ENCODE measurements around the gene TMEM131L. TPM values are rescaled to one million over a fixed set of nuclear protein-coding genes. Genes with fewer than 3 reads are reported as not detected.
"Not testable (repeated sequence)": the region's sequence is repeated elsewhere in the genome, so short reads cannot be mapped to it uniquely, and the experiment has no call there.

The TMEM131L gene
- total RNA-seq, 3 donors from 2014 or later = 18.7 to 22.0 (median 19.5) TPM

DNA sequence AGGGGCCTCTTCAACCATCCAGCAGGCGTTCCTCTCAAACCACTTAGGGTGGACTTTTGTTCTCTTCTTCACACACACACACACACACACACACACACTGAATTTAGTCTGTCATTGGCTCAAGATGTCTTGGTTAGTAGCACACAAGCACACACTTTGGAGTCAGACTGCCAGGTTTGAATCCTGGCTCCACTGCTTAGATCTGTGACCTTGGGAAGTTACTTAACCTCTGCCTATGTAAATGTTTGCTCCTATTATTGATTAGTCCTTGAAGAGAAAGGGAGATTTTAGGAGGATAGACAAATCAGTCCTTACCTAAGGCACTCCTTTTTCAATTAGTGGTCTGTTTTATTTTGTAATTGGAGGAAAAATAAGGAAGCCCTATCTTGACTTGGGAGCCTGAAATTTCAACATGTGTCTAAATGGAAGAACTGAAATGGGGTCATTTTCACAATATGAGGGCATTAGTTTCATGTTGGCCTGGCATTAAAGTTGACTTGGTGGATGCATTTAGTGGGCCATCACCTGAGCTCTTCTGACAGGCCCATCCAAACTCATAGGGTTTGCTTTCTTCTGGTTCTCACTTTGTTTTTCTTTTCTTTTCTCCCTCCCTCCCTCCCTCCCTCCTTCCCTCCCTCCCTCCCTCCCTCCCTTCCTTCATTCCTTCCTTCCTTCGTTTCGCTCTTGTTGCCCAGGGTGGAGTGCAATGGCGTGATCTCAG, 13.3 kb upstream of the TMEM131L start:
- DNase-seq (ENCODE audit: low spot score in 2 of 2) = no peak
- H3K27me3 ChIP-seq = no peaks in the 10 kb centered on the region
- TF ChIP-seq POLR2A (IDR thresholded peaks at IDR 0.05) = no peak
- no peak for TF ChIP-seq POLR2AphosphoS5 (IDR thresholded peaks at IDR 0.05)
- TF ChIP-seq, protein P1, sequence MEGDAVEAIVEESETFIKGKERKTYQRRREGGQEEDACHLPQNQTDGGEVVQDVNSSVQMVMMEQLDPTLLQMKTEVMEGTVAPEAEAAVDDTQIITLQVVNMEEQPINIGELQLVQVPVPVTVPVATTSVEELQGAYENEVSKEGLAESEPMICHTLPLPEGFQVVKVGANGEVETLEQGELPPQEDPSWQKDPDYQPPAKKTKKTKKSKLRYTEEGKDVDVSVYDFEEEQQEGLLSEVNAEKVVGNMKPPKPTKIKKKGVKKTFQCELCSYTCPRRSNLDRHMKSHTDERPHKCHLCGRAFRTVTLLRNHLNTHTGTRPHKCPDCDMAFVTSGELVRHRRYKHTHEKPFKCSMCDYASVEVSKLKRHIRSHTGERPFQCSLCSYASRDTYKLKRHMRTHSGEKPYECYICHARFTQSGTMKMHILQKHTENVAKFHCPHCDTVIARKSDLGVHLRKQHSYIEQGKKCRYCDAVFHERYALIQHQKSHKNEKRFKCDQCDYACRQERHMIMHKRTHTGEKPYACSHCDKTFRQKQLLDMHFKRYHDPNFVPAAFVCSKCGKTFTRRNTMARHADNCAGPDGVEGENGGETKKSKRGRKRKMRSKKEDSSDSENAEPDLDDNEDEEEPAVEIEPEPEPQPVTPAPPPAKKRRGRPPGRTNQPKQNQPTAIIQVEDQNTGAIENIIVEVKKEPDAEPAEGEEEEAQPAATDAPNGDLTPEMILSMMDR (IDR thresholded peaks at IDR 0.05) = no peak
- H3K4me3 ChIP-seq = no peak overlapping the region
- no peaks in the 10 kb centered on the region for H3K9me3 ChIP-seq
- H3K36me3 ChIP-seq = no peaks in the 10 kb centered on the region
- no peak overlapping the region for H3K27ac ChIP-seq
- H3K4me1 ChIP-seq = no peaks in the 10 kb centered on the region
- intact Hi-C loops (cut with DNase I; ENCODE audit: low total_unique reads) = no loop called here

DNA sequence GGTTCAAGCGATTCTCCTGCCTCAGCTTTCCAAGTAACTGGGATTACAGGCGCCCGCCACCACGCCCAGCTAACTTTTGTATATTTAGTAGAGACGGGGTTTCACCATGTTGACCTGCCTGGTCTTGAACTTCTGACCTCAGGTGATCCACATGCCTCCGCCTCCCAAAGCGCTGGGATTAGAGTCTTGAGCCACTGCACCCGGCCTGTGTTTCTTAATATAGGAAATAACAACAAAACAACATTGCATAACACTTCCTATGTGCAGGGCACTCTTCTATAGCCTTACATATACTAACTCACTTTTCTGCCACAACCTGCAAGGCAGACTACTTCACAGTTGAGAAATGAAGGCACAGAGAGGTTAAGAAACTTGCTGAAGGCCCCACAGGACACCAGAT, 12.8 kb upstream of the TMEM131L start:
- no peaks in the 10 kb centered on the region for H3K4me1 ChIP-seq
- intact Hi-C loops (cut with DNase I; ENCODE audit: low total_unique reads) = no loop called here
- no peak overlapping the region for H3K4me3 ChIP-seq
- H3K27ac ChIP-seq = no peak overlapping the region
- H3K9me3 ChIP-seq = no peaks in the 10 kb centered on the region
- no peaks in the 10 kb centered on the region for H3K36me3 ChIP-seq
- no peak for DNase-seq (ENCODE audit: low spot score in 2 of 2)
- no peaks in the 10 kb centered on the region for H3K27me3 ChIP-seq
- TF ChIP-seq POLR2AphosphoS5 (IDR thresholded peaks at IDR 0.05) (no peak), POLR2A (IDR thresholded peaks at IDR 0.05) (no peak)
- TF ChIP-seq, protein P1 (IDR thresholded peaks at IDR 0.05) = no peak

DNA sequence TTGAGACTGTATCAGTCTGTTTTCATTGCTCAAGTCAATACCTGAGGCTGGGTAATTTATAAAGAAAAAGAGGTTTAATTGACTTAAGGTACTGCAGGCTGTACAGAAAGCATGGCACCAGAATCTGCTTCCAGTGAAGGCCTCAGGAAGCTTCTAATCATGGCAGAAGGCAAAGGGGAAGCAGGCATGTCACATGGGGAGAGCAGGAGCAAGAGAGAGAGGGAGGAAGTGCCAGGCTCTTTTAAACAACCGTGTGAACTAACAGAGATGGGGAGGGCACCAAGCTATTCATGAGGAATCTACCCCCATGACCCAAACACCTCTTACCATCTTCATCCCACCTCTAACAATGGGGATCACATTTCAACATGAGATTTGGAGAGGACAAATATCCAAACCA, 7.2 kb upstream of the TMEM131L start:
- no peaks in the 10 kb centered on the region for H3K36me3 ChIP-seq
- no peak overlapping the region for H3K27ac ChIP-seq
- intact Hi-C loops (cut with DNase I; ENCODE audit: low total_unique reads) = no loop called here
- TF ChIP-seq POLR2A (IDR thresholded peaks at IDR 0.05) (no peak), POLR2AphosphoS5 (IDR thresholded peaks at IDR 0.05) (no peak)
- TF ChIP-seq, protein P1 (IDR thresholded peaks at IDR 0.05) = no peak
- H3K4me1 ChIP-seq = no peaks in the 10 kb centered on the region
- no peaks in the 10 kb centered on the region for H3K27me3 ChIP-seq
- DNase-seq (ENCODE audit: low spot score in 2 of 2) = no peak
- H3K9me3 ChIP-seq = no peaks in the 10 kb centered on the region
- no peak overlapping the region for H3K4me3 ChIP-seq

DNA sequence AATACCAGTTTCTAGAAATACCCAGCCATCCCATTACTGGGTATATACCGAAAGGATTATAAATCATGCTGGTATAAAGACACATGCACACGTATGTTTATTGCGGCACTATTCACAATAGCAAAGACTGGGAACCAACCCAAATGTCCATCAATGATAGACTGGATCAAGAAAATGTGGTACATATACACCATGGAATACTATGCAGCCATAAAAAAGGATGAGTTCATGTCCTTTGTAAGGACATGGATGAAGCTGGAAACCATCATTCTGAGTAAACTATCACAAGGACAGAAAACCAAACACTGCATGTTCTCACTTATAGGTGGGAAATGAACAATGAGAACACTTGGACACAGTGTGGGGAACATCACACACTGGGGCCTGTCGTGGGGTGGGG, 4.6 kb upstream of the TMEM131L start:
- not testable (repeated sequence) for DNase-seq (ENCODE audit: low spot score in 2 of 2); H3K36me3 ChIP-seq; H3K9me3 ChIP-seq; H3K27ac ChIP-seq; H3K4me3 ChIP-seq; H3K27me3 ChIP-seq; H3K4me1 ChIP-seq
- intact Hi-C loops (cut with DNase I; ENCODE audit: low total_unique reads) = loop anchor here (10.0 kb wide), 1 partner anchor 113 kb away; no protein-coding TSS in a partner anchor

DNA sequence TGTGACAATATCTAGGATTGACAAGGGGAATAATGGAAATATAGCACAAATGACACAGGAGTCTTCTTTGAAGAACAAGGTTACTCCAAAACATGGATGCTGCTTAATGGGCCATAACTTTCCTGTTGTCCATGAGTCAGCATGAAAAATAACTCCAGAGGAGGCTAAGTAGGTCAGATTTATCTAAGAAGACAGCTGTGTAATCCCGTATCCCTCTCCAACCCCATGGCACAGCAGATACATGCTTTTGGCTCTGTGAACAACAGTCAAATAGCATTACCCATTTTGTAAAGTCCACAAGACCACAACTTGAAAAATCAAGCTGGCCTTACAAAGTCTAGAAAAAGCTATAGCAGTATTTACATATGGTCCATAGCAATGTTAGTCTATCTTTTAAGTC, 2.1 kb upstream of the TMEM131L start:
- Histone ChIP-seq H3K27me3 (no peaks in the 10 kb centered on the region), H3K4me3 (no peak overlapping the region), H3K9me3 (no peaks in the 10 kb centered on the region), H3K4me1 (peaks cover 0 to 4% of the 10 kb centered on the region in 2 donors), H3K36me3 (no peaks in the 10 kb centered on the region), H3K27ac (no peak overlapping the region)
- TF ChIP-seq POLR2A (IDR thresholded peaks at IDR 0.05) = no peak
- intact Hi-C loops (cut with DNase I; ENCODE audit: low total_unique reads) = loop anchor here (10.0 kb wide), 1 partner anchor 111 kb away; no protein-coding TSS in a partner anchor
- DNase-seq (ENCODE audit: low spot score in 2 of 2) = no peak

DNA sequence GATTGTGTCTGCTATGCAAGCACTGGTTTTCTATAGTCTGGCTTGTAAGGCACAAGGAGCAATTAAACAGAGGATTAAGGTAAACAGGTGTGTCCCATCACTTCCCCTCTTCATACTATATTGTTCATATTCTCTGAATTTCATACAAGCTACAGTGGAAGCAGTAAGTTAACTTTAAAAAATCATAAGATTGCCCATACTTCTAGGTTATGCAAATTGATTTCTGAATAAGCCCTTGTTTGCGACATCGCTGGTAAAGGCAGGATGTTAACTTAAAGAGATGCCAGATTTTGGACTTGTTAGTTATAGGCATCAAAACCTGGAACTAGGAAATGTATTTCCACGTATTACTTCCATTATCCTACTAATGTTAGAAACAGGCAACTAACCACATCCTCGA, 1.0 kb upstream of the TMEM131L start:
- Histone ChIP-seq H3K27me3 (no peaks in the 10 kb centered on the region), H3K27ac (peak overlapping the region; percentile 68 to 85), H3K4me3 (peak overlapping the region; percentile 72 to 90 (median 87)), H3K4me1 (peaks cover 0 to 4% of the 10 kb centered on the region in 2 donors), H3K36me3 (no peaks in the 10 kb centered on the region), H3K9me3 (no peaks in the 10 kb centered on the region)
- TF ChIP-seq POLR2A (IDR thresholded peaks at IDR 0.05) (no peak), POLR2AphosphoS5 (IDR thresholded peaks at IDR 0.05) (no peak)
- TF ChIP-seq, protein P1 (IDR thresholded peaks at IDR 0.05) = no peak
- no peak for DNase-seq (ENCODE audit: low spot score in 2 of 2)
- intact Hi-C loops (cut with DNase I; ENCODE audit: low total_unique reads) = loop anchor here (10.0 kb wide), 1 partner anchor 110 kb away; no protein-coding TSS in a partner anchor
